K562 (cell line): Measurements from ENCODE around the gene TMEM225B. TPM values are rescaled to one million over a fixed set of nuclear protein-coding genes. Genes with fewer than 3 reads are reported as not detected.

Source experiments
- ATAC-seq: fragments of 200-7000 bp; cut with Tn5 transposase; 3 replicates; pipeline ENCODE4 v1.9.1; 2020; ENCODE audit warnings: moderate library complexity
- BruUV-seq: library from RNA; stranded (reverse); fragments of 400-500 nt; replicated peaks from 2 replicates; lab custom pipeline; 2021; lab: Mats Ljungman, UMichigan
- CTCF ChIA-PET: fragments of 300-600 bp; formaldehyde crosslinking; extraction: SDS; loops from one replicate; lab custom pipeline; 2021; ENCODE audit warnings: low intra/inter-chr PET ratio; lab: Yijun Ruan, JAX
- POLR2A ChIA-PET: fragments of 300-600, 350-650 bp; sonication (Branson Sonifier 250); formaldehyde crosslinking; extraction: SDS; loops from one replicate; lab custom pipeline; 2021; ENCODE audit warnings: antibody characterized with exemption, inconsistent platforms; lab: Yijun Ruan, JAX
- DNase-seq, 4 experiments: peaks; one replicate each; pipeline versions ENCODE4 v3.0.0 to v3.0.0-alpha.2; 2011 to 2018; ENCODE audit warnings: low spot score in 3 of 4, mixed read lengths in 3 of 4; ENCODE audit errors: extremely low read depth in 1 of 4
- FAIRE-seq: peaks from 2 replicates; lab custom pipeline; 2011; peaks lifted over from hg19 to GRCh38; lab: Jason Lieb, UNC
- H2AFZ ChIP-seq: 2 replicates; pipeline ENCODE4 v1.6.0; 2011; ENCODE audit warnings: low read depth, low read length, control low read depth, inconsistent platforms
- H3K27ac ChIP-seq: fragments of 200-600 bp; 3 replicates; pipeline ENCODE4 v1.8.0; 2011; ENCODE audit warnings: low read depth, mild to moderate bottlenecking, control low read depth, inconsistent platforms, low read length, moderate library complexity, mixed read lengths; ENCODE audit errors: extremely low read depth
- H3K27me3 ChIP-seq, 2 experiments: fragments of 300-600 bp in 1 of 2; 2 replicates in 1 of 2; 3 replicates in 1 of 2; pipeline versions ENCODE4 v1.6.0 to v1.8.0; 2011; ENCODE audit warnings: inconsistent platforms in 2 of 2, low read length in 2 of 2, mild to moderate bottlenecking in 1 of 2, mixed read lengths in 1 of 2, moderate library complexity in 1 of 2; ENCODE audit not compliant: control insufficient read depth in 2 of 2, insufficient read depth in 2 of 2
- H3K36me3 ChIP-seq: fragments of 300-600 bp; 3 replicates; pipeline ENCODE4 v1.8.0; 2011; ENCODE audit warnings: mild to moderate bottlenecking, low read length, inconsistent platforms; ENCODE audit not compliant: control insufficient read depth, insufficient read depth
- H3K4me1 ChIP-seq, 2 experiments: fragments of 200-600 bp in 1 of 2; replicated peaks in 1 of 2; 2 replicates in 1 of 2; 3 replicates in 1 of 2; pipeline versions ENCODE4 v1.5.1 to v1.8.0; 2011; ENCODE audit warnings: inconsistent platforms in 2 of 2, low read length in 2 of 2, mild to moderate bottlenecking in 1 of 2, mixed read lengths in 1 of 2, moderate library complexity in 1 of 2; ENCODE audit not compliant: control insufficient read depth in 2 of 2, insufficient read depth in 2 of 2
- H3K4me2 ChIP-seq: 2 replicates; pipeline ENCODE4 v1.6.1; 2011; ENCODE audit warnings: low read length, control low read depth, inconsistent platforms, mixed read lengths; ENCODE audit not compliant: insufficient read depth
- H3K4me3 ChIP-seq: fragments of 200-600 bp; sonication (generic), shearing (Covaris generic); 2 replicates; pipeline ENCODE4 v1.5.1; 2016; ENCODE audit warnings: control low read depth, inconsistent platforms
- H3K79me2 ChIP-seq: fragments of 200-600 bp; 3 replicates; pipeline ENCODE4 v1.8.0; 2011; ENCODE audit warnings: low read length, inconsistent platforms; ENCODE audit not compliant: control insufficient read depth, insufficient read depth
- H3K9ac ChIP-seq, 2 experiments: 2 replicates each; pipeline versions ENCODE4 v1.6.0 to v1.6.1; 2011; ENCODE audit warnings: low read depth in 2 of 2, low read length in 2 of 2, control low read depth in 1 of 2, inconsistent platforms in 1 of 2, mild to moderate bottlenecking in 1 of 2, mixed read lengths in 1 of 2; ENCODE audit not compliant: insufficient read depth in 1 of 2
- H3K9me1 ChIP-seq: one replicate; pipeline ENCODE4 v1.6.0; 2011; ENCODE audit warnings: inconsistent platforms, mild to moderate bottlenecking, low read length, moderate library complexity; ENCODE audit not compliant: control insufficient read depth, insufficient read depth
- H3K9me3 ChIP-seq: replicated peaks from 2 replicates; pipeline ENCODE4 v1.5.1; 2011; ENCODE audit warnings: low read depth, low read length, inconsistent platforms; ENCODE audit not compliant: control insufficient read depth, insufficient read depth
- H4K20me1 ChIP-seq: replicated peaks from 2 replicates; pipeline ENCODE4 v1.6.1; 2011; ENCODE audit warnings: low read length, inconsistent platforms, mixed read lengths; ENCODE audit not compliant: control insufficient read depth, insufficient read depth
- DEAF1 ChIP-seq: fragments of 450-650 bp; formaldehyde crosslinking; IDR thresholded peaks from 2 replicates; pipeline ENCODE4 v1.4.0; 2020; ENCODE audit warnings: mild to moderate bottlenecking, moderate library complexity
- FOXK2 ChIP-seq, 2 experiments: fragments of 450-650 bp; IDR thresholded peaks in 1 of 2; conservative IDR thresholded peaks in 1 of 2; 2 replicates each; pipeline ENCODE4 v1.6.1; 2016; ENCODE audit warnings: low read depth in 2 of 2, mild to moderate bottlenecking in 1 of 2
- KDM4B ChIP-seq, 2 experiments: fragments of 450-650 bp in 1 of 2; sonication (generic) in 1 of 2; IDR thresholded peaks; 2 replicates each; pipeline ENCODE4 v1.6.1; 2016 to 2017; ENCODE audit warnings: borderline replicate concordance in 2 of 2, antibody characterized with exemption in 1 of 2, low read depth in 1 of 2, mild to moderate bottlenecking in 1 of 2
- NELFE ChIP-seq: IDR thresholded peaks from 2 replicates; pipeline ENCODE4 v1.6.1; 2011; ENCODE audit warnings: mild to moderate bottlenecking; ENCODE audit not compliant: insufficient read depth, insufficient read length
- RBFOX2 ChIP-seq: fragments of 200-400 bp; formaldehyde crosslinking; IDR thresholded peaks from 2 replicates; pipeline ENCODE4 v1.6.1; 2017; ENCODE audit warnings: low read depth, mild to moderate bottlenecking, low read length, moderate library complexity
- WGBS: fragments of 100-300 bp; shearing (Covaris generic); methylation state at CpG from one replicate; pipeline ENCODE4 v1.1.6; 2016; ENCODE audit warnings: low coverage, mixed read lengths; ENCODE audit not compliant: insufficient coverage; ENCODE audit errors: missing lambda C conversion rate; 5-methylcytosine and 5-hydroxymethylcytosine counted together
- in situ Hi-C: fragments of 300-500 bp; cut with MboI; formaldehyde crosslinking; loops from 4 replicates; pipeline ENCODE4 v1.15.0; 2018; ENCODE audit warnings: inconsistent platforms, mixed read lengths
- intact Hi-C: fragments of 100-400 bp; cut with micrococcal nuclease; formaldehyde crosslinking; loops from 2 replicates; pipeline ENCODE4 v1.14.2; 2022
- polyA plus RNA-seq, 8 experiments: library from polyadenylated mRNA; depleted of rRNA in 4 of 8; stranded (reverse) in 5 of 8; unstranded in 3 of 8; fragments of >200 nt; fragmentation: Nextera tagmentation in 2 of 8; fragmentation: Illumina TruSeq in 1 of 8; extraction: Ambion mirVana in 2 of 8; extraction: Trizol in 1 of 8; gene quantifications; 2 replicates each; pipeline versions ENCODE4 v1.2.1 to v1.2.3, GENCODE V29; 2011 to 2014; ENCODE audit warnings: inconsistent platforms in 1 of 8, missing spikeins in 1 of 8
- total RNA-seq, 7 experiments: library from RNA; depleted of rRNA in 6 of 7; stranded (reverse); fragments of >200 nt in 6 of 7; fragmentation: Illumina TruSeq in 2 of 7; extraction: Trizol in 2 of 7; gene quantifications; 2 replicates each; pipeline versions ENCODE4 v1.2.1 to v1.2.3, GENCODE V29; 2011 to 2021; ENCODE audit warnings: low replicate concordance in 1 of 7

TMEM225B gene
- total and polyA plus RNA-seq, 9 of the 15 experiments (the other 6 are each of a cell fraction or from before 2014, with no cell fraction given) = 0.08 to 0.73 (median 0.56) TPM

GRCh38 chr7:99619571-99620130 lies 21.6 kb downstream of the TMEM225B start:
- FAIRE-seq (no peak), ATAC-seq (no peak), DNase-seq (no peak)
- H3K9me3 ChIP-seq = peaks cover 3% of the 10 kb centered on the region; the same call in 1 of the 2 replicates
- TF ChIP-seq RBFOX2 (peak; percentile 52), NELFE (no peak), KDM4B (IDR thresholded peaks at IDR 0.05; ENCODE audit: borderline replicate concordance in 2 of 2, low read depth in 1 of 2) (no peak), DEAF1 (CRISPR knock-in tag) (no peak), FOXK2 (conservative IDR thresholded peaks at IDR 0.05 in 1 of 2, IDR thresholded peaks at IDR 0.05 in 1 of 2; ENCODE audit: low read depth in 2 of 2) (no peak)
- ChIA-PET CTCF (no interaction called here), POLR2A (interaction anchor here (0.6 to 3.5 kb wide), 2 partner anchors 11 to 224 kb away, joined by 3 to 29 read pairs; no protein-coding TSS in a partner anchor)
- H3K4me2 ChIP-seq = no peak overlapping the region
- H3K9ac ChIP-seq = peak overlapping the region in 1 of 2 experiments; percentile 45; a peak in 1 of 4 replicates
- no TSS peak for BruUV-seq
- H3K27ac ChIP-seq = no peak overlapping the region
- peaks cover 66% of the 10 kb centered on the region for H3K36me3 ChIP-seq
- no peak overlapping the region for H2AFZ ChIP-seq
- H3K4me3 ChIP-seq = no peak overlapping the region
- no peaks in the 10 kb centered on the region for H3K27me3 ChIP-seq
- peaks cover 9 to 22% of the 10 kb centered on the region in 2 experiments; a peak in 4 of 5 replicates for H3K4me1 ChIP-seq
- in situ Hi-C loops (no loop called here), intact Hi-C loops (no loop called here)
- no peaks in the 10 kb centered on the region for H3K9me1 ChIP-seq
- H4K20me1 ChIP-seq = peaks cover 5% of the 10 kb centered on the region; the same call in 1 of the 2 replicates
- H3K79me2 ChIP-seq = peaks cover 16% of the 10 kb centered on the region
- 94% methylated on average over 18 of the region's 18 CpGs for WGBS
